ENCODE results near the gene TRIM14. TPM values are rescaled to one million over a fixed set of nuclear protein-coding genes. Genes with fewer than 3 reads are reported as not detected.

The TRIM14 gene
- total and polyA plus RNA-seq, 7 donors: 0.13 to 2.5 (median 0.79) TPM

DNA sequence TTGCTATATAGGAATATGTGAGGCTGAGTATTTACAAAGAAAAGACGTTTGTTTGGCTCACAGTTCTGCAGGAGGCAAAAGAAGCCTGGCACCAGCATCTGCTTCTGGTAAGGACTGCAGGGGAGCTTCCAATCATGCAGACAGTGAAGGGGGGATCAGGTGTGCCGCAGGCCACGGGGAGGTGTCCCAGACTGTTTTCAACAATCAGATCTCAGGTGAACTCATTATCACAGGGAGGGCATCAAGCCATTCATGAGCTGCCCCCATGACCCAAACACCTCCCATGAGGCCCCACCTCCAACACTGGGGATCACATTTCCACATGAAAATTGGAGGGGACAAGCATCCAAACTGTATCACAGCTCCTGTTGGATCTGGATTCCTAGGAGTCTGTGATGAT lies 30.4 kb upstream of the TRIM14 start:
- DNase-seq (no peak), ATAC-seq (no peak)
- TF ChIP-seq, protein P1, sequence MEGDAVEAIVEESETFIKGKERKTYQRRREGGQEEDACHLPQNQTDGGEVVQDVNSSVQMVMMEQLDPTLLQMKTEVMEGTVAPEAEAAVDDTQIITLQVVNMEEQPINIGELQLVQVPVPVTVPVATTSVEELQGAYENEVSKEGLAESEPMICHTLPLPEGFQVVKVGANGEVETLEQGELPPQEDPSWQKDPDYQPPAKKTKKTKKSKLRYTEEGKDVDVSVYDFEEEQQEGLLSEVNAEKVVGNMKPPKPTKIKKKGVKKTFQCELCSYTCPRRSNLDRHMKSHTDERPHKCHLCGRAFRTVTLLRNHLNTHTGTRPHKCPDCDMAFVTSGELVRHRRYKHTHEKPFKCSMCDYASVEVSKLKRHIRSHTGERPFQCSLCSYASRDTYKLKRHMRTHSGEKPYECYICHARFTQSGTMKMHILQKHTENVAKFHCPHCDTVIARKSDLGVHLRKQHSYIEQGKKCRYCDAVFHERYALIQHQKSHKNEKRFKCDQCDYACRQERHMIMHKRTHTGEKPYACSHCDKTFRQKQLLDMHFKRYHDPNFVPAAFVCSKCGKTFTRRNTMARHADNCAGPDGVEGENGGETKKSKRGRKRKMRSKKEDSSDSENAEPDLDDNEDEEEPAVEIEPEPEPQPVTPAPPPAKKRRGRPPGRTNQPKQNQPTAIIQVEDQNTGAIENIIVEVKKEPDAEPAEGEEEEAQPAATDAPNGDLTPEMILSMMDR (IDR thresholded peaks at IDR 0.05): no peak
- H3K27ac ChIP-seq: no peak overlapping the region
- intact Hi-C loops (cut with DNase I): no loop called here
- H3K9me3 ChIP-seq: no peaks in the 10 kb centered on the region
- H3K4me3 ChIP-seq: no peak overlapping the region
- H3K4me1 ChIP-seq: no peaks in the 10 kb centered on the region
- no peaks in the 10 kb centered on the region for H3K27me3 ChIP-seq (ENCODE audit: insufficient read depth in 3 of 3, low read length in 2 of 3)
- no peaks in the 10 kb centered on the region for H3K36me3 ChIP-seq (ENCODE audit: insufficient read depth in 1 of 2, low read depth in 1 of 2)
- WGBS, 3 donors: 55 to 62% (median 56%) methylated on average over 3 of the region's 3 CpGs

DNA sequence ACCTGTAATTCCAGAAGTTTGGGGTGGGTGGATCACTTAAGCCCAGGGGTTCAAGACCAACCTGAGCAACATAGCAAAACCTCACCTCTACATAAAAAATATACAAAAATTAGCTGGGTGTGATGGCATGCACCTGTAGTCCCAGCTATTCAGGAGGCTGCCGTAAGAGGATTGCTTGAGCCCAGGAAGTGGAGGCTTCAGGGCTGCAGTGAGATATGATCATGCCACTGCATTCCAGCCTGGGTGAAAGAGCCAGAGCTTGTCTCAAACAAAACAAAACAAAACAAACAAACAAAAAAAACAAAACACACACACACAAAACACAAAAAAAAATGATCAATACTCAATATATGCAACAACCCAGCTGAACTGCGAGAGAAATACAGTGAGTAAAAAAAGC lies 29.5 kb upstream of the TRIM14 start:
- TF ChIP-seq, protein P1 (IDR thresholded peaks at IDR 0.05): no peak
- DNase-seq: no peak
- Histone ChIP-seq H3K27me3 (ENCODE audit: insufficient read depth in 3 of 3, low read length in 2 of 3) (no peaks in the 10 kb centered on the region), H3K27ac (no peak overlapping the region), H3K9me3 (no peaks in the 10 kb centered on the region), H3K4me3 (no peak overlapping the region), H3K36me3 (ENCODE audit: insufficient read depth in 1 of 2, low read depth in 1 of 2) (no peaks in the 10 kb centered on the region), H3K4me1 (no peaks in the 10 kb centered on the region)
- no peak for ATAC-seq
- WGBS, 3 donors: 79 to 82% (median 82%) methylated on average over 2 of the region's 2 CpGs
- intact Hi-C loops (cut with DNase I): no loop called here

DNA sequence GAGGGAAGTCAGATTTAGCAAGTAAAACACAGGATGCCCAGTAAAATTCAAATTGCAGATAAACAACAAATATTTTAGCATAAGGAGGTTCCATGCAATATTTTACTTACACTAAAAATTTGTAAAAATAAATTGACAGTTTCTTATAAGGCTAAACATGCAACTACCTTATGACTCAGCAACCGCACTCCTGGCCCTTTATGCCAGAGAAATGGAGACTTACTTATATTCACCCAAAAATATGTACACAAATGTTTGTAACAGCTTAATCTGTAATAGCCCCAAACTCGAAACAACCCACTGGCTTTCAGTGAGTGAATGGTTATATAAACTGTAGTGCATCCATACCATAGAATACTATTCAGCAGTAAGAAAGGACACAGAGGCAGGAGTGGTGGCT lies 28.6 kb upstream of the TRIM14 start:
- Histone ChIP-seq H3K36me3 (ENCODE audit: insufficient read depth in 1 of 2, low read depth in 1 of 2) (no peaks in the 10 kb centered on the region), H3K4me3 (no peak overlapping the region), H3K9me3 (no peaks in the 10 kb centered on the region), H3K27ac (no peak overlapping the region), H3K27me3 (ENCODE audit: insufficient read depth in 3 of 3, low read length in 2 of 3) (no peaks in the 10 kb centered on the region), H3K4me1 (no peaks in the 10 kb centered on the region)
- 90 to 92% (median 92%) methylated on average over 2 of the region's 2 CpGs for WGBS, 3 donors
- DNase-seq: no peak
- no peak for ATAC-seq
- TF ChIP-seq, protein P1 (IDR thresholded peaks at IDR 0.05): no peak
- intact Hi-C loops (cut with DNase I): no loop called here

- TF ChIP-seq, protein P1 (IDR thresholded peaks at IDR 0.05): no peak
- WGBS, 3 donors: 67 to 70% (median 69%) methylated on average over 7 of the region's 7 CpGs
- ATAC-seq: no peak
- H3K27ac ChIP-seq: no peak overlapping the region
- no peaks in the 10 kb centered on the region for H3K9me3 ChIP-seq
- no peak overlapping the region for H3K4me3 ChIP-seq
- intact Hi-C loops (cut with DNase I): no loop called here
- H3K27me3 ChIP-seq (ENCODE audit: insufficient read depth in 3 of 3, low read length in 2 of 3): no peaks in the 10 kb centered on the region
- H3K4me1 ChIP-seq: no peaks in the 10 kb centered on the region
- DNase-seq: no peak
- no peaks in the 10 kb centered on the region for H3K36me3 ChIP-seq (ENCODE audit: insufficient read depth in 1 of 2, low read depth in 1 of 2)
Measured at GRCh38 chr9:98146101-98146991, 27.3 kb upstream of the TRIM14 start.

Measured in psoas muscle (tissue), 8 donors.